GM18519 (cell line): ENCODE measurements around the gene TP53TG3D.
"Not testable (repeated sequence)": the region's sequence is repeated elsewhere in the genome, so short reads cannot be mapped to it uniquely, and the experiment has no call there.

Experiments
- ATAC-seq: cut with Tn5 transposase; IDR thresholded peaks from one replicate; pipeline ENCODE4 v1.9.1; 2021; ENCODE audit warnings: mild to moderate bottlenecking, moderate library complexity; ENCODE audit not compliant: unreplicated experiment, low FRiP score

The TP53TG3D gene, protein sequence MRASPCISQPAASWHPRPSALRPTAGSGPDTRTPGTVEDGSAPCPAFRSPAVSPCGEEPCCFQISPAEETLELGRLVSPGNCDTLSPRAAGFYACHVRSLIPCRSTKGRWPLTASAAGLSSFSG

GRCh38 chr16:32252986-32253385, at the start of gene TP53TG3D:
TSS of gene TP53TG3D (plus strand) at chr16:32253286. CDS start at chr16:32253354, 68 bp downstream.
- not testable (repeated sequence) for ATAC-seq

- not testable (repeated sequence) for ATAC-seq
Observed at GRCh38 chr16:32253507-32253906, 421 bp downstream of the TP53TG3D start.

- ATAC-seq = not testable (repeated sequence)
Observed at GRCh38 chr16:32261526-32261925, 8.4 kb downstream of the TP53TG3D start.

GRCh38 chr16:32263552-32263951, 10.5 kb downstream of the TP53TG3D start:
- not testable (repeated sequence) for ATAC-seq

DNA sequence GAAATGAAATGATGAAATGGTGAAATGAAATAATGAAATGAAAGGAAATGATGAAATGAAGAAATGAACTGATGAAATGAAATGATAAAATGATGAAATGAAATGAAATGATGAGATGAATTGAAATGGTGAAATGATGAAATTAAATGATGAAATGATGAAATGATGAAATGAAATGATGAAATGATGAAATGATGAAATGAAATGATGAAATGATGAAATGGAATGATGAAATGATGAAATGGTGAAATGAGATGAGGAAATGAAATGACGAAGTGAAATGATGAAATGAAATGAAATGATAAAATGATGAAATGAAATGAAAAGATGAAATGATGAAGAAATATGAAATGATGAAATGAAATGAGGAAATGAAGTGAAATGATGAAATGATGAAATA, 28.8 kb downstream of the TP53TG3D start:
- not testable (repeated sequence) for ATAC-seq

GRCh38 chr16:32283024-32283423, 29.9 kb downstream of the TP53TG3D start:
- not testable (repeated sequence) for ATAC-seq

- ATAC-seq = not testable (repeated sequence)
Observed at GRCh38 chr16:32283917-32284495, 30.9 kb downstream of the TP53TG3D start.

DNA sequence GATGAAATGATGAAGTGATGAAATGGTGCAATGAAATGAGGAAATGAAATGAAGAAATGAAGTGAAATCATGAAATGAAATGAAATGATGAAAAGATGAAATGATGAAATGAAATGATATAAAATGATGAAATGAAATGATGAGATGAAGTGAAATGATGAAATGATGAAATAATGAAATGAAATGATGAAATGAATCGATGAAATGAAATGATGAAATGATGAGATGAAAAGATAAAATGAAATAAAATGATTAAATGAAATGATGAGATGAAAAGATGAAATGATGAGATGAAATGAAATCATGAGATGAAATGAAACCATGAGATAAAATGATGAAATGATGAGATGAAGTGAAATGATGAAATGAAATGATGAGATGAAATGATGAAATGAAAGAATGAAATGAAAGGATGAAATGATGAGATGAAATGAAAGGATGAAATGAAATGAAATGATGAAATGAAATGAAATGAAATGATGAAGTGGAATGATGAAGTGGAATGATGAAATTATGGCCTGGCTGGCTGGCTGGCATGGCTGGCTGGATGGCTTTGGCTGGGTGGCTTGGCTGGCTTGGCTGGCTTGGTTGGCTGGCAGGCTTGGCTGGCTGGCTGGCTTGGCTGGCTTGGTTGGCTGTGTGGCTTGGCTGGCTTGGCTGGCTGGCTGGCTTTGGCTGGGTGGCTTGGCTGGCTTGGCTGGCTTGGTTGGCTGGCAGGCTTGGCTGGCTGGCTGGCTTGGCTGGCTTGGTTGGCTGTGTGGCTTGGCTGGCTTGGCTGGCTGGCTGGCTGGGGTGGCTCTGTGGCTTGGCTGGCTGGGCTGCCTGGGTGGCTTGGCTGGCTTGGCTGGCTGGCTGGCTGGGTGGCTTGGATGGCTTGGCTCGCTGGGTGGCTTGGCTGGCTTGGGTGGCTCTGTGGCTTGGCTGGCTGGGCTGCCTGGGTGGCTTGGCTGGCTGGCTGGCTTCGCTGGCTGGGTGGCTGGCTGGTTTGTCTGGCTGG, 32.0 kb downstream of the TP53TG3D start:
- not testable (repeated sequence) for ATAC-seq

- ATAC-seq = not testable (repeated sequence)
Observed at GRCh38 chr16:32286193-32286592, 33.1 kb downstream of the TP53TG3D start.

- ATAC-seq = not testable (repeated sequence)
Observed at GRCh38 chr16:32287743-32288142, 34.7 kb downstream of the TP53TG3D start.

DNA sequence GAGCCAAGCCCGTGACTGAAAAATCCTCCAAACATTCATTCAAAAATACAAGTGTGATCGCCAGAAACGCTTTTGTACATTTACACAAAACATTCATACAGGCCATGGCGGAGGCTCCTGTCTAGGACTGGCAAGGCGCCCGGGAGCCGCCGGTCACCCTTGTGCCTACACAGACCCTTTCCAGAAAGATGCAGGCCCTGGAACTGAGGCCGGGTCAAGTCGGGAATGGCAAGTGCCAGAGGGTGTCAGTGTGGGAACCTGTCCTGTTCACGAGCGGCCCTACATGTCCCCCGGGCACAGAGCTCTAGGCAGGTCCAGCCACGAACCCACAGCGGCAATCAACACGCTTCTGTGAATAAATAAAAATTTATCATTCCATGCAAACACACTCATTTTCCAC, 36.1 kb downstream of the TP53TG3D start:
- not testable (repeated sequence) for ATAC-seq

- not testable (repeated sequence) for ATAC-seq
Observed at GRCh38 chr16:32302776-32303175, 49.7 kb downstream of the TP53TG3D start.
